T-helper 2 cell treated with Interferon-gamma antibody and Interleukin-4, amounts not matched to agents 5 μg/mL and 100 μg/mL, for 36 hours (primary cell): Measurements from ENCODE around the gene CLN3.
A peak's percentile ranks its signal among the peaks of the same experiment; 100 is the strongest.
"Not testable (repeated sequence)": the region's sequence is repeated elsewhere in the genome, so short reads cannot be mapped to it uniquely, and the experiment has no call there.

ENCODE experiments used
- DNase-seq: peaks from one replicate; pipeline ENCODE4 v3.0.0; 2021; ENCODE audit warnings: low spot score
- H3K27ac Mint-ChIP-seq: one replicate; pipeline ENCODE4 v1.8.0; 2021; ENCODE audit warnings: mild to moderate bottlenecking, mixed read lengths
- H3K27me3 Mint-ChIP-seq: one replicate; pipeline ENCODE4 v1.8.0; 2021; ENCODE audit warnings: low read depth, mixed read lengths
- H3K36me3 Mint-ChIP-seq: one replicate; pipeline ENCODE4 v1.8.0; 2021; ENCODE audit warnings: low read depth, mixed read lengths
- H3K4me1 Mint-ChIP-seq: one replicate; pipeline ENCODE4 v1.8.0; 2021; ENCODE audit warnings: low read depth, mixed read lengths
- H3K4me3 Mint-ChIP-seq: one replicate; pipeline ENCODE4 v1.8.0; 2022; ENCODE audit warnings: mild to moderate bottlenecking, moderate library complexity, mixed read lengths
- H3K9me3 Mint-ChIP-seq: one replicate; pipeline ENCODE4 v1.8.0; 2021; ENCODE audit warnings: mixed read lengths

The CLN3 gene

DNA sequence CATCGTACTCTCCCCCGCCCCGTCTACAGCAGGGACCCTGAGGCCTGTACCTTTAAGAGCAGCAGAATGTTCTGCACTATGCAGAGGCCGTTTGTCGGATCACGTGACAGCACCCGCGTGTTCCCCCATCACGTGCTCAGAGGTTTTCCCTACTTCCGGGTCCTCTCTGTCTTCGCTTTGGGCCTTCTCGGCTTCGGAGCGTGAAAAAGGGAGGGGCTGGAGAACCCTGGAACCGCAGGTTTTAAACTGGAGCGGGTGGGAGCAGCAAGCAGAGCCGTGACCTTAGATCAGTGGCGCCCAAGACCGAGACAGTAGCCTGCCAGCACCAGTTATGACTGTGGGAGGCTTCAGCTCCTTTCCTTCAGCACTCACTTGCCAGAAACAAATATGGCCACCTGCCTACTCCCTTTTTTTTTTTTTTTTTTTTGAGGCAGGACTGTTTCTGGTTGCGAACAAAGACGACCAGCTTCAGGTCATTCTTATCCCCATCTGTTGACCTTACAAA lies at the start of gene CLN3:
Gene CLN3, minus strand, starts transcription at position 105 of the 505 bp plus-strand sequence. CDS start 315 bp downstream, outside the sequence.
- Mint-ChIP-seq H3K27me3 (no peaks in the 10 kb centered on the region), H3K27ac (peak within 1 kb of the TSS; percentile 100), H3K36me3 (peaks cover 42% of the 10 kb centered on the region), H3K4me3 (peak within 1 kb of the TSS; percentile 98), H3K9me3 (no peaks in the 10 kb centered on the region), H3K4me1 (peaks cover 48% of the 10 kb centered on the region)
- DNase-seq, result peak; percentile 88

GRCh38 chr16:28540346-28540745 lies 48.5 kb upstream of the CLN3 start:
- Mint-ChIP-seq H3K27ac (no peak overlapping the region), H3K27me3 (no peaks in the 10 kb centered on the region), H3K36me3 (no peaks in the 10 kb centered on the region), H3K4me3 (no peak overlapping the region), H3K4me1 (peaks cover 4% of the 10 kb centered on the region), H3K9me3 (no peaks in the 10 kb centered on the region)
- DNase-seq, result no peak

GRCh38 chr16:28538733-28539596 lies 47.1 kb upstream of the CLN3 start, which contains the start of gene NUPR1:
Gene NUPR1 (minus strand): TSS chr16:28538974. CDS start chr16:28538907, 67 bp downstream.
- Mint-ChIP-seq H3K4me1 (peaks cover 16% of the 10 kb centered on the region), H3K4me3 (no peak within 1 kb of the TSS), H3K36me3 (no peaks in the 10 kb centered on the region), H3K9me3 (peaks cover 4% of the 10 kb centered on the region), H3K27me3 (no peaks in the 10 kb centered on the region), H3K27ac (no peak within 1 kb of the TSS)
- no peak for DNase-seq

- Mint-ChIP-seq H3K27me3 (no peaks in the 10 kb centered on the region), H3K27ac (no peak overlapping the region), H3K4me3 (no peak overlapping the region), H3K36me3 (no peaks in the 10 kb centered on the region), H3K9me3 (peaks cover 4% of the 10 kb centered on the region), H3K4me1 (peaks cover 16% of the 10 kb centered on the region)
- no peak for DNase-seq
These were observed 46.3 kb upstream of the CLN3 start for GRCh38 chr16:28537964-28538732.

GRCh38 chr16:28537076-28537475 lies 45.2 kb upstream of the CLN3 start:
- DNase-seq, result no peak
- H3K36me3 Mint-ChIP-seq, result no peaks in the 10 kb centered on the region
- H3K27ac Mint-ChIP-seq, result no peak overlapping the region
- H3K4me1 Mint-ChIP-seq, result peaks cover 14% of the 10 kb centered on the region
- H3K4me3 Mint-ChIP-seq, result no peak overlapping the region
- H3K27me3 Mint-ChIP-seq, result no peaks in the 10 kb centered on the region
- H3K9me3 Mint-ChIP-seq, result peaks cover 4% of the 10 kb centered on the region

DNA sequence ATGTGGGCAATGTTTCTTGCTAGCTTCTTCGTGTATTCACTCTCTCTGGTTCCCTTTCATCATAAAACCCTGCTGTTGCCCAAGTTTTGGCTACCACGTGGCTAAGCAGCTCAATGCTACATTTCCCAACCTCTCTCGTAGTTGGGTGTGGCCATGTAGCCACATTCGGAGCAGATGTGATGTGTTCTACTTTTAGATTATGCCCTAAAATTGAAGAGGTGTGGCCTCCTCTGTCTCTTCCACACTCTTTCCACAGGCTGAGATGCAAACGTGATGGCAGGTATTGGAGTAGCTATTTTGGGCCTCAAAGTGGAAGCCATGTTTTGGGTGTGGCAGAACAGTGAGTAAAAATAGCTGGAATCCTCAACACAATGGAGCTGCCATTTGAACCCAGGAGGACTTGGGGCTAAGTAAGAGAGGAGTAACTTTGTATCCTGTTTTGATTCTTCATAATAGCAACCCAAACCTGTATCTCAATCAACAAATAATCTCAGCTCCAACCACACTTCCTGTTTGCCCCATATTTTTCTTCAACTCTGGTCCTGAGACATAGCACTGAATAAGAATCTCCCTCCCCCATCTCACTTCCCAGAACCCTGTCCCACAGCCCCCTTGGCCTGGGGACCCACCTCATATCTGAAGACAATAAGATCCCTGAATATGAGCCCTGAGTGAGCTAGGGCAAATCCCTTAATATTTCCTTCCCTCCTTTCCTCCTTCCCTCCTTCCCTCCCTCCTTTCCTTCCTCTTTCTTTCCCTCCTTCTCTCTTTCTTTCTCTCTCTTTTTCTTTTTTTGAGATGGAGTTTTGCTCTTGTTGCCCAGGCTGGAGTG lies 42.9 kb upstream of the CLN3 start:
- H3K4me1 Mint-ChIP-seq, result peaks cover 14% of the 10 kb centered on the region
- H3K27ac Mint-ChIP-seq, result peak overlapping the region; percentile 56
- H3K36me3 Mint-ChIP-seq, result no peaks in the 10 kb centered on the region
- DNase-seq, result no peak
- no peaks in the 10 kb centered on the region for H3K27me3 Mint-ChIP-seq
- H3K4me3 Mint-ChIP-seq, result no peak overlapping the region
- H3K9me3 Mint-ChIP-seq, result peaks cover 4% of the 10 kb centered on the region

DNA sequence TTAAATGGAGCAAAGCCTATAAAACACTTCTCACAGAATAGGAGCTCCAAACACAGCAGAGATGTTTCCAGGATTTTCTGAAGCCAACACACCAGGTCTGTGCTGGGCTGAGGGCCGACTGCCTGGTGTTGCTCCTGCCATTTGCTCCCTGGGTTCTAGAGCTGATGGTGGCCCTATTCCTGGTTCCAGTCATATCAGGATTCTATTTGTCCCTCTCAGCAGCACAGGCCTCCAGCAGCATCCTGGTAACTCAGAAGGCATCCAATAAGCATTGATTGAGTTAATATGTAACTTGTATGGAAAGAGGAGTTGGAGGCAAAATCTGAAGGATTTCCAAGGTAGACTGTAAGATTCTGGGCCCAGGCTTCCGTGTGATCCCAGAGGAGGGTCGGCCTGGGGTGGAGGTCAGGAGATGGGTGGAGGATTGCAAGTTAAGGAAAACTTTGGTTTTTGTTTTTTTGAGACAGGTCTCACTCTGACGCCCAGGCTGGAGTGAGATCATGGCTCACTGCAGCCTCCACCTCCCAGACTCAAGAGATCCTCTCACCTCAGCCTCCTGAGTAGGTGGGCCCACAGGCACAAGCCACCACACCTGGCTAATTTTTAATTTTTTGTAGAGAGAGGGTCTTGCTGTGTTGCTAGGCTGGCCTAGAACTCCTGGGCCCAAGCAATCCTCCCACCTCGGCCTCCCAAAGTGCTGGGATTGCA lies 41.2 kb upstream of the CLN3 start:
- H3K4me3 Mint-ChIP-seq, result no peak overlapping the region

GRCh38 chr16:28531777-28532744 lies 40.2 kb upstream of the CLN3 start:
- H3K4me3 Mint-ChIP-seq, result no peak overlapping the region
- H3K4me1 Mint-ChIP-seq, result peaks cover 14% of the 10 kb centered on the region
- no peaks in the 10 kb centered on the region for H3K36me3 Mint-ChIP-seq
- H3K9me3 Mint-ChIP-seq, result peaks cover 4% of the 10 kb centered on the region
- H3K27me3 Mint-ChIP-seq, result no peaks in the 10 kb centered on the region
- no peak overlapping the region for H3K27ac Mint-ChIP-seq
- no peak for DNase-seq

More for the DNA sequence above, 41.2 kb upstream of the CLN3 start:
- Mint-ChIP-seq H3K4me1 (peaks cover 14% of the 10 kb centered on the region), H3K36me3 (no peaks in the 10 kb centered on the region), H3K27me3 (no peaks in the 10 kb centered on the region), H3K27ac (no peak overlapping the region), H3K9me3 (peaks cover 4% of the 10 kb centered on the region)
- no peak for DNase-seq

DNA sequence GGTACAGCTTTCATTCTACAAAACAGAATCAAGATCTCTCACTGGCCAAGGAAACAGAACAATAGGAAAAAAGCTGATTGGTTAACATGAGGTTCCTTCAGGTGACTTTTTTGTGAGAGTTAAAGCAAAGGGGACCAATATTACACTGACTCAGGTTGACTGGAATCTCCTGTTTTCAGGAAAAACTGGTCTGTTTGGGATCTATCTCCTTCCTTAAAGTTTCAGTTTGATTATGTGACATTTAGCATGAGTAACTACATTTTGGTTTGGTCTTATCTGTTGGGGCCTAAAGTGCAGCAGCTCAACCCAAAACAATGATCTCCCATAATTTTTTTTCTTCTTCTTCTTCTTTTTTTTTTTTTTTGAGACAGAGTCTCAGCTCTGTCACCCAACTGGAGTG lies 37.2 kb upstream of the CLN3 start:
- H3K9me3 Mint-ChIP-seq, result no peaks in the 10 kb centered on the region
- H3K27ac Mint-ChIP-seq, result no peak overlapping the region
- no peak overlapping the region for H3K4me3 Mint-ChIP-seq
- peaks cover 3% of the 10 kb centered on the region for H3K27me3 Mint-ChIP-seq
- H3K4me1 Mint-ChIP-seq, result peaks cover 4% of the 10 kb centered on the region
- no peaks in the 10 kb centered on the region for H3K36me3 Mint-ChIP-seq
- no peak for DNase-seq

DNA sequence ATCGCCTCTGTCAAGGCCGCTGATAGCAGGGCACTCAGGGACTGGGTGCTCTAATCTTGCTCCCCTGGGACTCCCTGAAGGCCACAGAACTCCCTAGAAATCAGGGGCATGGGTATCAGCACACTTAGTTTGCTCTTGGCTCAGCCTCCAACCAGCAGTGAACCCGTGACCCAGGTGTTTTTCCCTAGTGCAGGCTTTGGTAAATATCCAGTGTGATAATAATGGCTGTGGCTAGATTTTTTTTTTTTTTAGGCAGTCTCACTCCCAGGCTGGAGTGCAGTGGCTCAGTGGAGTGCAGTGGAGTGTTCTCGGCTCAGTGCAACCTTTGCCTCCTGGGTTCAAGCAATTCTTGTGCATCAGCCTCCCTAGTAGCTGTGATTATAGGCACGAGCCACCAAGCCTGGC lies 36.6 kb upstream of the CLN3 start:
- Mint-ChIP-seq H3K4me1 (peaks cover 3% of the 10 kb centered on the region), H3K36me3 (no peaks in the 10 kb centered on the region), H3K27me3 (peaks cover 3% of the 10 kb centered on the region), H3K9me3 (no peaks in the 10 kb centered on the region), H3K27ac (no peak overlapping the region), H3K4me3 (no peak overlapping the region)
- no peak for DNase-seq

GRCh38 chr16:28527985-28528384 lies 36.1 kb upstream of the CLN3 start:
- Mint-ChIP-seq H3K36me3 (no peaks in the 10 kb centered on the region), H3K9me3 (no peaks in the 10 kb centered on the region), H3K4me1 (peaks cover 3% of the 10 kb centered on the region), H3K4me3 (no peak overlapping the region), H3K27ac (no peak overlapping the region), H3K27me3 (peaks cover 3% of the 10 kb centered on the region)
- no peak for DNase-seq

- not testable (repeated sequence) for H3K4me1 Mint-ChIP-seq
These were observed 35.4 kb upstream of the CLN3 start for GRCh38 chr16:28527100-28527785.

More at GRCh38 chr16:28527100-28527785, 35.4 kb upstream of the CLN3 start:
- H3K9me3 Mint-ChIP-seq, H3K27ac Mint-ChIP-seq, DNase-seq, H3K36me3 Mint-ChIP-seq, H3K27me3 Mint-ChIP-seq, H3K4me3 Mint-ChIP-seq: not testable (repeated sequence)
